Measurements from ENCODE around the gene P2RY2.

GRCh38 chr11:73228268-73229134, 10.4 kb downstream of the P2RY2 start:
- TF ChIP-seq CEBPB (IDR thresholded peaks at IDR 0.05; ENCODE audit: low read depth) (no peak), EZH2 (IDR thresholded peaks at IDR 0.05) (no peak), CTCF (IDR thresholded peaks at IDR 0.05 in 2 of 3, conservative IDR thresholded peaks at IDR 0.05 in 1 of 3; ENCODE audit: borderline replicate concordance in 1 of 3, insufficient read depth in 1 of 3, low read depth in 2 of 3, low read length in 2 of 3) (no peak), EZH2phosphoT487 (IDR thresholded peaks at IDR 0.05; ENCODE audit: borderline replicate concordance) (no peak), ZBTB33 (IDR thresholded peaks at IDR 0.05; ENCODE audit: extremely low read depth, insufficient replicate concordance, low read length) (no peak), POLR2A (IDR thresholded peaks at IDR 0.05; ENCODE audit: borderline replicate concordance, extremely low read depth, insufficient read depth, insufficient read length) (no peak), MAX (IDR thresholded peaks at IDR 0.05) (no peak), RAD21 (IDR thresholded peaks at IDR 0.05; ENCODE audit: low read depth) (no peak), REST (IDR thresholded peaks at IDR 0.05; ENCODE audit: low read depth) (no peak), FOSL1 (IDR thresholded peaks at IDR 0.05; ENCODE audit: low read depth) (no peak), ZFX (IDR thresholded peaks at IDR 0.05) (no peak)

All from HCT116 (cell line).